H1 (cell line): ENCODE results near the gene PKP3. TPM values are rescaled to one million over a fixed set of nuclear protein-coding genes. Genes with fewer than 3 reads are reported as not detected.

Experiments
- CTCF ChIA-PET: fragments of 300-600 bp; sonication (Branson Sonifier 250); formaldehyde crosslinking; loops from one replicate; lab custom pipeline; 2021; ENCODE audit not compliant: partially characterized antibody; lab: Charles Lee
- POLR2A ChIA-PET: fragments of 300-600 bp; sonication (Branson Sonifier 250); formaldehyde crosslinking; loops from one replicate; lab custom pipeline; 2021; ENCODE audit warnings: inconsistent platforms; ENCODE audit not compliant: partially characterized antibody; lab: Charles Lee
- DNase-seq, 2 experiments: peaks; one replicate each; pipeline versions ENCODE4 v3.0.0 to v3.0.0-alpha.2; 2010 to 2022; ENCODE audit warnings: low spot score in 2 of 2, low read depth in 1 of 2, mixed read lengths in 1 of 2
- FAIRE-seq: peaks from 2 replicates; lab custom pipeline; 2011; peaks lifted over from hg19 to GRCh38; lab: Jason Lieb, UNC
- H2AFZ ChIP-seq: 2 replicates; pipeline ENCODE4 v1.8.1; 2012; ENCODE audit warnings: low read length, inconsistent platforms
- H2AK5ac ChIP-seq: 2 replicates; pipeline ENCODE4 v1.6.1; 2013; ENCODE audit warnings: low read depth, low read length
- H2BK120ac ChIP-seq: replicated peaks from 2 replicates; pipeline ENCODE3; 2013; ENCODE audit warnings: low read depth, low read length, inconsistent platforms
- H2BK12ac ChIP-seq: 2 replicates; pipeline ENCODE4 v1.6.1; 2013; ENCODE audit warnings: low read depth, low read length
- H2BK15ac ChIP-seq: 2 replicates; pipeline ENCODE4 v1.6.1; 2013; ENCODE audit warnings: low read length
- H2BK20ac ChIP-seq: 2 replicates; pipeline ENCODE4 v1.6.1; 2013; ENCODE audit warnings: low read length
- H2BK5ac ChIP-seq: 2 replicates; pipeline ENCODE4 v1.6.1; 2013; ENCODE audit warnings: low read depth, low read length
- H3K14ac ChIP-seq: 2 replicates; pipeline ENCODE4 v1.6.1; 2013; ENCODE audit warnings: inconsistent platforms; ENCODE audit not compliant: insufficient read length
- H3K18ac ChIP-seq: 2 replicates; pipeline ENCODE4 v1.6.1; 2013; ENCODE audit warnings: low read length; ENCODE audit errors: extremely low read depth
- H3K23ac ChIP-seq: 2 replicates; pipeline ENCODE4 v1.6.1; 2013; ENCODE audit warnings: inconsistent platforms; ENCODE audit not compliant: insufficient read length
- H3K23me2 ChIP-seq: 2 replicates; pipeline ENCODE4 v1.6.1; 2013; ENCODE audit warnings: low read depth, low read length
- H3K27ac ChIP-seq: 2 replicates; pipeline ENCODE4 v1.6.1; 2011; ENCODE audit warnings: low read depth, low read length, inconsistent platforms
- H3K27me3 ChIP-seq, 4 experiments: replicated peaks in 1 of 4; 1 replicate in 1 of 4; 2 replicates in 3 of 4; pipeline versions ENCODE4 v1.6.1 to v1.8.1; 2011 to 2013; ENCODE audit warnings: low read length in 3 of 4, mild to moderate bottlenecking in 3 of 4, inconsistent platforms in 2 of 4, mixed read lengths in 2 of 4, moderate library complexity in 1 of 4; ENCODE audit not compliant: control insufficient read depth in 3 of 4, insufficient read depth in 3 of 4; ENCODE audit errors: extremely low read depth in 1 of 4
- H3K36me3 ChIP-seq, 4 experiments: 2 replicates each; pipeline versions ENCODE4 v1.6.1 to v1.8.1; 2011 to 2013; ENCODE audit warnings: mild to moderate bottlenecking in 4 of 4, low read length in 3 of 4, moderate library complexity in 2 of 4, control low read depth in 1 of 4, inconsistent platforms in 1 of 4; ENCODE audit not compliant: insufficient read depth in 4 of 4, control insufficient read depth in 2 of 4
- H3K4ac ChIP-seq: replicated peaks from 2 replicates; pipeline ENCODE3; 2013; ENCODE audit warnings: low read length, low read depth, mixed read lengths, inconsistent platforms; ENCODE audit not compliant: insufficient read length
- H3K4me1 ChIP-seq, 4 experiments: replicated peaks in 1 of 4; 1 replicate in 1 of 4; 2 replicates in 3 of 4; pipeline versions ENCODE4 v1.6.1 to v1.8.1; 2011 to 2013; ENCODE audit warnings: low read length in 3 of 4, inconsistent platforms in 2 of 4, mixed read lengths in 1 of 4; ENCODE audit not compliant: insufficient read depth in 4 of 4, control insufficient read depth in 3 of 4
- H3K4me2 ChIP-seq, 2 experiments: 2 replicates each; pipeline versions ENCODE4 v1.6.1 to v1.8.1; 2011 to 2013; ENCODE audit warnings: low read depth in 2 of 2, low read length in 2 of 2, control low read depth in 1 of 2, inconsistent platforms in 1 of 2, mild to moderate bottlenecking in 1 of 2; ENCODE audit not compliant: insufficient read depth in 1 of 2
- H3K4me3 ChIP-seq, 4 experiments: fragments of 200-600, 300-600 bp in 1 of 4; sonication (generic), shearing (Covaris generic), sonication (Bioruptor Twin) in 1 of 4; 2 replicates each; pipeline versions ENCODE4 v1.5.1 to v1.8.1; 2011 to 2016; ENCODE audit warnings: low read length in 4 of 4, low read depth in 3 of 4, control low read depth in 2 of 4, inconsistent platforms in 2 of 4, mild to moderate bottlenecking in 2 of 4, mixed read lengths in 1 of 4, moderate library complexity in 1 of 4; ENCODE audit not compliant: insufficient read depth in 2 of 4; ENCODE audit errors: extremely low read depth in 1 of 4
- H3K56ac ChIP-seq: replicated peaks from 2 replicates; pipeline ENCODE3; 2013; ENCODE audit warnings: low read depth, mild to moderate bottlenecking, mixed read lengths, low read length, inconsistent platforms; ENCODE audit not compliant: insufficient read length
- H3K79me1 ChIP-seq: 2 replicates; pipeline ENCODE4 v1.6.1; 2013; ENCODE audit warnings: low read depth, low read length, control low read depth
- H3K79me2 ChIP-seq, 2 experiments: 2 replicates each; pipeline versions ENCODE4 v1.6.1 to v1.8.1; 2012 to 2013; ENCODE audit warnings: low read length in 2 of 2, mild to moderate bottlenecking in 2 of 2, inconsistent platforms in 1 of 2; ENCODE audit not compliant: insufficient read depth in 2 of 2, control insufficient read depth in 1 of 2
- H3K9ac ChIP-seq, 4 experiments: replicated peaks in 1 of 4; 1 replicate in 1 of 4; 2 replicates in 3 of 4; pipeline versions ENCODE4 v1.6.1 to v1.8.1; 2011 to 2013; ENCODE audit warnings: low read depth in 3 of 4, low read length in 3 of 4, control low read depth in 2 of 4, mild to moderate bottlenecking in 2 of 4, moderate library complexity in 2 of 4, inconsistent platforms in 1 of 4; ENCODE audit errors: extremely low read depth in 1 of 4
- H3K9me3 ChIP-seq, 2 experiments: 2 replicates each; pipeline versions ENCODE4 v1.6.1 to v1.8.1; 2012 to 2013; ENCODE audit warnings: mild to moderate bottlenecking in 2 of 2, moderate library complexity in 2 of 2, control low read depth in 1 of 2, inconsistent platforms in 1 of 2, low read depth in 1 of 2, low read length in 1 of 2, mixed read lengths in 1 of 2; ENCODE audit not compliant: insufficient read depth in 2 of 2
- H4K20me1 ChIP-seq, 2 experiments: replicated peaks in 1 of 2; 2 replicates each; pipeline versions ENCODE3 to v1.8.1; 2011 to 2013; ENCODE audit warnings: inconsistent platforms in 2 of 2, low read length in 2 of 2, mild to moderate bottlenecking in 1 of 2; ENCODE audit not compliant: insufficient read depth in 2 of 2, control insufficient read depth in 1 of 2
- H4K5ac ChIP-seq: 2 replicates; pipeline ENCODE4 v1.6.1; 2013; ENCODE audit warnings: low read length, low read depth, mixed read lengths, inconsistent platforms; ENCODE audit not compliant: insufficient read length
- H4K8ac ChIP-seq: 2 replicates; pipeline ENCODE4 v1.8.0; 2013; ENCODE audit warnings: mild to moderate bottlenecking, moderate library complexity, low read length, inconsistent platforms; ENCODE audit not compliant: insufficient read depth; ENCODE audit errors: extremely low read depth
- H4K91ac ChIP-seq: replicated peaks from 2 replicates; pipeline ENCODE3; 2013; ENCODE audit warnings: low read length, mixed read lengths, inconsistent platforms; ENCODE audit not compliant: insufficient read length
- JUN ChIP-seq: IDR thresholded peaks from 2 replicates; pipeline ENCODE4 v1.6.1; 2011; ENCODE audit warnings: low read depth, mild to moderate bottlenecking, improper control_type of control experiment, low read length
- POLR2AphosphoS5 ChIP-seq: IDR thresholded peaks from 2 replicates; pipeline ENCODE4 v1.6.1; 2011; ENCODE audit warnings: low read depth, low read length
- POU5F1 ChIP-seq: IDR thresholded peaks from 2 replicates; pipeline ENCODE4 v1.6.1; 2011; ENCODE audit warnings: low read depth, mild to moderate bottlenecking, low read length, moderate library complexity
- SAP30 ChIP-seq: fragments of 300-600 bp; sonication (generic); IDR thresholded peaks from 2 replicates; pipeline ENCODE4 v1.7.1; 2012; ENCODE audit warnings: low read length, moderate library complexity, mild to moderate bottlenecking, inconsistent platforms; ENCODE audit not compliant: insufficient read depth, insufficient replicate concordance
- WGBS, 2 experiments: shearing (Covaris generic) in 1 of 2; methylation state at CpG; one replicate each; pipeline versions ENCODE4 v1.1.6 to v1.1.7; 2013 to 2015; ENCODE audit warnings: low lambda C conversion rate in 2 of 2, mixed read lengths in 2 of 2, inconsistent platforms in 1 of 2, low coverage in 1 of 2, missing lambda C conversion rate in 1 of 2; ENCODE audit not compliant: insufficient replicate concordance in 2 of 2, insufficient coverage in 1 of 2, insufficient read length in 1 of 2; ENCODE audit errors: extremely low coverage in 1 of 2, missing lambda C conversion rate in 1 of 2; 5-methylcytosine and 5-hydroxymethylcytosine counted together
- polyA plus RNA-seq, 7 experiments: library from polyadenylated mRNA; depleted of rRNA in 3 of 7; stranded (reverse) in 5 of 7; unstranded in 2 of 7; fragments of >200 nt in 5 of 7; fragments of 200-250 nt in 2 of 7; gene quantifications; 1 replicate in 5 of 7; 2 replicates in 1 of 7; 4 replicates in 1 of 7; pipeline versions ENCODE4 v1.2.1 to v1.2.3, GENCODE V29; 2011 to 2013; ENCODE audit warnings: missing spikeins in 2 of 7, mixed read lengths in 2 of 7
- total RNA-seq: library from RNA; stranded (reverse); fragmentation: NEBNext Ultra II Directional; extraction: Animal tissue kit (Norgen Biotek cat#: 25700); gene quantifications from 2 replicates; pipeline ENCODE4 v1.2.1, GENCODE V29; 2021

Gene PKP3
- total and polyA plus RNA-seq, 2 of the 8 experiments (the other 6 are each of a cell fraction or from before 2014, with no cell fraction given) = 16.7 to 28.7 TPM

DNA sequence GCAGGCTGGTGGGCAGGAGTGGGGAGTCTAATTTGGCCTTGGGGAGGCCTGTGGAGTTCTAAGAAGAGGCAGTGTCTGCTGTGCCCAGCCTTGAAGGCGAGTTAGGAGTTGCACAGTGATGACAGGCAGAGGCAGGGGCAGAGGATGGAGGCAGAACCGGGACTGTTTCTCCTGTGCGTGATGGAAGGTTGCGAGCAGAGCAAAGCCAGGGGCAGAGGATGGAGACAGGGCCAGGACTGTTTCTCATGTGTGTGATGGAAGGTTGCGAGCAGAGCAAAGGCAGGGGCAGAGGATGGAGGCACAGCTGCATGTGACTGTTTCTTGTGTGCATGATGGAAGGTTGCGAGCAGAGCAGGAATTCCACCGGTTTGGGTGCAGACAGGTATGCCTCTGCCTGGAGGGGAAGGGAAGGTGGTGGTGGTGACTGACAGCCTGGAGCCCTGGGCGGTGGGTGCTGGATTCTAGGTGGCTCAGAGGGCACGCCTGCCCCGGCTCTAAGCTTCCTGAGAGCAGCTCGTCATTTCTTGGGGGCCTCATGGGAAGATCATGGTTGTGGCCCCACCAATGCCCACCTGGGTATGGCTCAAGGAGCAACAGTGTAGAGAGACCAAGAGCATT lies 16.0 kb upstream of the PKP3 start:
- no peak overlapping the region for H3K56ac ChIP-seq
- H2AK5ac ChIP-seq = no peak overlapping the region
- H2BK5ac ChIP-seq = 0 out of 2 replicates have a peak overlapping the region, but pooled peaks have one; percentile 24
- ChIA-PET POLR2A (interaction anchor here (0.8 to 1.8 kb wide), 5 partner anchors 8 to 38 kb away, joined by 3 to 7 read pairs (median 6); no protein-coding TSS in a partner anchor), CTCF (interaction anchor here (1.3 to 1.6 kb wide), 2 partner anchors 8 to 16 kb away, joined by 3 to 4 read pairs; no protein-coding TSS in a partner anchor)
- H3K79me2 ChIP-seq = no peaks in the 10 kb centered on the region
- H3K27ac ChIP-seq = no peak overlapping the region
- H2AFZ ChIP-seq = no peak overlapping the region
- DNase-seq (no peak), FAIRE-seq (no peak)
- no peak overlapping the region for H3K4ac ChIP-seq
- no peak overlapping the region for H3K18ac ChIP-seq
- no peak overlapping the region for H4K91ac ChIP-seq
- H3K23ac ChIP-seq = no peak overlapping the region
- H3K4me1 ChIP-seq = no peaks in the 10 kb centered on the region
- no peak overlapping the region for H3K4me3 ChIP-seq
- no peak overlapping the region for H4K8ac ChIP-seq
- peaks cover 7 to 57% (median 15%) of the 10 kb centered on the region in 4 experiments; a peak in 7 of 8 replicates for H3K36me3 ChIP-seq
- H3K9me3 ChIP-seq = no peaks in the 10 kb centered on the region
- 0 out of 2 replicates have a peak, but pooled peaks have one; percentile 8 for TF ChIP-seq POLR2AphosphoS5
- TF ChIP-seq JUN = no peak
- TF ChIP-seq SAP30 = no peak
- TF ChIP-seq POU5F1 = no peak
- no peak overlapping the region for H2BK12ac ChIP-seq
- H4K5ac ChIP-seq = no peak overlapping the region
- H3K23me2 ChIP-seq = no peaks in the 10 kb centered on the region
- H2BK120ac ChIP-seq = no peak overlapping the region
- 86% methylated on average over 11 of the region's 11 CpGs; no CpG with 5 or more reads in 1 of the 2 experiments for WGBS, 2 experiments
- no peak overlapping the region for H3K14ac ChIP-seq
- H3K27me3 ChIP-seq = no peaks in the 10 kb centered on the region
- H2BK15ac ChIP-seq = no peak overlapping the region
- H3K4me2 ChIP-seq = no peak overlapping the region
- no peak overlapping the region for H2BK20ac ChIP-seq
- no peak overlapping the region for H3K9ac ChIP-seq
- no peaks in the 10 kb centered on the region for H3K79me1 ChIP-seq
- peaks cover 0 to 6% of the 10 kb centered on the region in 2 experiments for H4K20me1 ChIP-seq
